ACC112 (cell line): ENCODE results near the gene NEDD4.
"Not testable (repeated sequence)": the region's sequence is repeated elsewhere in the genome, so short reads cannot be mapped to it uniquely, and the experiment has no call there.

Experiments
- H2AFZ ChIP-seq: fragments of 200-600 bp; sonication (generic); one replicate; pipeline ENCODE4 v1.6.0; 2017; ENCODE audit warnings: antibody characterized with exemption, low read length; ENCODE audit not compliant: unreplicated experiment
- H3K27ac ChIP-seq: fragments of 200-600 bp; sonication (generic); 2 replicates; pipeline ENCODE4 v1.5.1; 2014; ENCODE audit warnings: low read depth, mild to moderate bottlenecking, antibody characterized with exemption, low read length, moderate library complexity
- H3K27me3 ChIP-seq: fragments of 200-600 bp; sonication (generic); 2 replicates; pipeline ENCODE4 v1.6.1; 2014; ENCODE audit warnings: mild to moderate bottlenecking, antibody characterized with exemption, low read length, moderate library complexity, mixed read lengths; ENCODE audit not compliant: insufficient read depth
- H3K36me3 ChIP-seq: fragments of 200-600 bp; sonication (generic); 2 replicates; pipeline ENCODE4 v1.6.1; 2016; ENCODE audit warnings: mild to moderate bottlenecking, antibody characterized with exemption, low read length, moderate library complexity, mixed read lengths; ENCODE audit not compliant: insufficient read depth
- H3K4me1 ChIP-seq: fragments of 200-600 bp; sonication (generic); one replicate; pipeline ENCODE4 v1.6.1; 2016; ENCODE audit warnings: low read length, mixed read lengths; ENCODE audit not compliant: insufficient read depth, unreplicated experiment, control insufficient read depth
- H3K4me3 ChIP-seq: fragments of 200-600 bp; sonication (generic); 2 replicates; pipeline ENCODE4 v1.5.1; 2014; ENCODE audit warnings: mild to moderate bottlenecking, low read depth, low read length
- H3K79me2 ChIP-seq: fragments of 200-600 bp; sonication (generic); one replicate; pipeline ENCODE4 v1.6.0; 2016; ENCODE audit warnings: low read length; ENCODE audit not compliant: control insufficient read depth, unreplicated experiment, insufficient read depth

Gene NEDD4

DNA sequence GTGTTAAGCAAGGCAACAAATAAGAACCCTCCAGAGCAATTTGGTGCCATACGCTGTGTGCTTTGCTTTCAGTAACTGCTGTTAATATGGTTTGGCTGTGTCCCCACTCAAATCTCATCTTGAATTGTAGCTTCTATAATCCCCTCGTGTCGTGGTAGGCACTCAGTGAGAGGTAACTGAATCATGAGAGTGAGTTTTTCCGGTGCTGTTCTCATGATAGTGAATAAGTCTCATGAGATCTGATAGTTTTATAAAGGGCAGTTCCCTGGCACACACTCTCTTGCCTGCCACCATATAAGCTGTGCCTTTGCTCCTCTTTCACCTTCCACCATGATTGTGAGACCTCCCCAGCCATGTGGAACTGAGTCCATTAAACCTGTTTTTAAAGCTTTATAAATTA is 125.1 kb downstream of the NEDD4 start:
- not testable (repeated sequence) for H3K4me1 ChIP-seq, H2AFZ ChIP-seq, H3K79me2 ChIP-seq, H3K4me3 ChIP-seq, H3K27ac ChIP-seq, H3K27me3 ChIP-seq, H3K36me3 ChIP-seq

DNA sequence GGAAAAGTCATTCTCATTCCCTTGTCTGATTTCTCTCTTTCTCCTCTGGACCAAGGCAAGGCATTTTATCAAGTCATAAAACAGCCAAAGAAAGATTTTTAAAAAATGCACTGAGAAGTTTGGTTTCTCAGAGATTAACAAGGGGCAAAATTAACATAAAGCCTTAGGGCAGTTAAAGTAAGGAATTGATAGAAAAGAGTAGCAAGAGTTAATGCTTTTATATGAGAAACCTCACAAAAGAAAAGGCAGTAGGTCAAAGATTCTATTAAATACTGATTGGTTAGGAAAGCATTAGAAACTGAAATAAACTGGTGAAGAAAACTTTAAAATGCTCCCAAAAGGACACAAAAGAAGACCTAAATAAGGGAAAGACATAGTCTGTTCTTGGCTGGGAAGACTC is 129.5 kb downstream of the NEDD4 start:
- Histone ChIP-seq H3K4me3 (no peak overlapping the region), H3K4me1 (no peaks in the 10 kb centered on the region), H3K79me2 (no peaks in the 10 kb centered on the region)

GRCh38 chr15:55861115-55861514 is 132.3 kb downstream of the NEDD4 start:
- Histone ChIP-seq H3K4me1 (no peaks in the 10 kb centered on the region), H3K27ac (no peak overlapping the region), H3K27me3 (no peaks in the 10 kb centered on the region), H3K36me3 (peaks cover 33% of the 10 kb centered on the region), H2AFZ (no peak overlapping the region), H3K79me2 (no peaks in the 10 kb centered on the region), H3K4me3 (no peak overlapping the region)

More for the DNA sequence above, 129.5 kb downstream of the NEDD4 start:
- no peaks in the 10 kb centered on the region for H3K27me3 ChIP-seq
- no peak overlapping the region for H2AFZ ChIP-seq
- H3K36me3 ChIP-seq = peaks cover 27% of the 10 kb centered on the region
- H3K27ac ChIP-seq = no peak overlapping the region

- H3K79me2 ChIP-seq = no peaks in the 10 kb centered on the region
- no peak overlapping the region for H3K4me3 ChIP-seq
- no peak overlapping the region for H2AFZ ChIP-seq
- no peaks in the 10 kb centered on the region for H3K4me1 ChIP-seq
- peaks cover 39% of the 10 kb centered on the region for H3K36me3 ChIP-seq
- H3K27me3 ChIP-seq = no peaks in the 10 kb centered on the region
- H3K27ac ChIP-seq = no peak overlapping the region
Observed at GRCh38 chr15:55860468-55860867, 132.9 kb downstream of the NEDD4 start.

DNA sequence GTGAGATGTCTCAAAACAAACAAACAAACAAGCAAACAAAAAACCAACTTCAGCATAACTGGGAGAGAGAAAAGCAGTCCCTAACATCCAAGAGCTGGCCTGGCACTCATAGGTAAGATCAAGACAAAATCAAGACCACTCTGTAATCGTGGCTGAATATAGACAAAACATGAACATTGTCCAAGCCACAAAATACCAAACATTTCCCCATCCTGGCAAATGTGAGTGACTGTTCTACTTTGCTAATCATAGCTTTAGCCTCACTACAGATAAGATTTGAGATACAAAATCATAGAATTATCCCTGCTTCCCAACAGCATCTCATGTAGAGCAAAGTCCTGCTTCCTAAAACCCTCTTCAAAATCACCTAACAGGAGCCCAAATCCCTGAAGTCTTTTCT is 133.7 kb downstream of the NEDD4 start:
- Histone ChIP-seq H3K36me3 (peaks cover 39% of the 10 kb centered on the region), H3K79me2 (no peaks in the 10 kb centered on the region), H3K27me3 (no peaks in the 10 kb centered on the region), H2AFZ (no peak overlapping the region), H3K27ac (no peak overlapping the region), H3K4me1 (no peaks in the 10 kb centered on the region), H3K4me3 (no peak overlapping the region)

- Histone ChIP-seq H2AFZ (no peak overlapping the region), H3K27ac (no peak overlapping the region), H3K79me2 (no peaks in the 10 kb centered on the region), H3K27me3 (no peaks in the 10 kb centered on the region), H3K4me1 (no peaks in the 10 kb centered on the region), H3K4me3 (no peak overlapping the region), H3K36me3 (peaks cover 42% of the 10 kb centered on the region)
Observed at GRCh38 chr15:55858661-55859060, 134.8 kb downstream of the NEDD4 start.

- Histone ChIP-seq H3K79me2 (no peaks in the 10 kb centered on the region), H3K27me3 (no peaks in the 10 kb centered on the region), H3K4me3 (no peak overlapping the region), H2AFZ (no peak overlapping the region), H3K36me3 (peaks cover 37% of the 10 kb centered on the region), H3K4me1 (no peaks in the 10 kb centered on the region), H3K27ac (no peak overlapping the region)
Observed at GRCh38 chr15:55856506-55857164, 136.8 kb downstream of the NEDD4 start.

DNA sequence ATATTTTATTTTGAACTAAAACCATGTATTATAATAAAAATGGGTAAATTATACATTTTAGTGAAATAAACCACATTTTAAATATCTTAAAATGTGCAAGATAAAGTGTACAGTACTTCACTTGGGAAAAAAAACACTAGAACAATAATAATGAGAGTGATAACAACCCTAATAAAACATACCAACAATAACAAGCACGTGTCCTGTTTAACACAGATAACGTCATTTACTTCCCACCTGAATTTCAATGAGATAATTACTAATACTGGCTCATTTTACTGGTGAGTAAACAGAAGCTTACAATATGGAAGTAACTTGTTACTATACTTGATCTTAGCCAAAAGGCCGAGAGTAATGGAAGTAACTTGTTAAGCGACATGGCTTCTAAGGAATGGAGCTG is 140.3 kb downstream of the NEDD4 start:
- Histone ChIP-seq H3K27ac (no peak overlapping the region), H3K4me3 (no peak overlapping the region), H3K36me3 (peaks cover 16% of the 10 kb centered on the region), H3K79me2 (no peaks in the 10 kb centered on the region), H3K4me1 (no peaks in the 10 kb centered on the region), H3K27me3 (no peaks in the 10 kb centered on the region), H2AFZ (no peak overlapping the region)

GRCh38 chr15:55846116-55846707 is 147.2 kb downstream of the NEDD4 start:
- H3K27ac ChIP-seq = no peak overlapping the region
- peaks cover 34% of the 10 kb centered on the region for H3K36me3 ChIP-seq
- H3K4me1 ChIP-seq = no peaks in the 10 kb centered on the region
- H2AFZ ChIP-seq = no peak overlapping the region
- H3K27me3 ChIP-seq = no peaks in the 10 kb centered on the region
- H3K4me3 ChIP-seq = no peak overlapping the region
- H3K79me2 ChIP-seq = no peaks in the 10 kb centered on the region

- not testable (repeated sequence) for H2AFZ ChIP-seq, H3K27me3 ChIP-seq, H3K27ac ChIP-seq, H3K79me2 ChIP-seq, H3K4me3 ChIP-seq, H3K4me1 ChIP-seq
- H3K36me3 ChIP-seq = peaks cover 43% of the 10 kb centered on the region
Observed at GRCh38 chr15:55842897-55843296, 150.5 kb downstream of the NEDD4 start.

DNA sequence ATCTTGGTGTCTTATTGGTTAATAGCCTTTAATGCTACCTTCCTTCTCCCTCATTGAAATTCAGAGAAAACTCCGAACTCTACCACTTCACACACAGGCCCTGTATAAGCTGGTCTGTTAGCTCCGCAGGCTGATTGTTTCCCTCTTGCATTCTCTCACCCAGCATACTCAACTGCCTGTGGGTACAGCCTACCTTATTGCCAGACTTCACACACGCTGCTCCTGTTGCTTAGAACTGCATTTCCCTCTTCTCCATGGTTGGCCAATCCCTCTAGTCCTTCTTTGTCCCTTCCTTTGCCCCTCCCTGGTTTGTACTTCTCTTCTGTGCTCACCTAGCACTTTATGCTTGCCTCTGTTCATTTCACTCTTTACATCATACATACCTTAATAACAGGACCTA is 157.5 kb downstream of the NEDD4 start:
- H3K4me1 ChIP-seq = no peaks in the 10 kb centered on the region
- no peak overlapping the region for H3K4me3 ChIP-seq
- no peaks in the 10 kb centered on the region for H3K27me3 ChIP-seq
- H3K79me2 ChIP-seq = no peaks in the 10 kb centered on the region
- no peak overlapping the region for H2AFZ ChIP-seq
- H3K27ac ChIP-seq = no peak overlapping the region
- H3K36me3 ChIP-seq = peaks cover 47% of the 10 kb centered on the region
